Ectodermal cell (in vitro differentiated cells): Measurements from ENCODE around the gene ATN1.

Source experiments
- H3K27ac ChIP-seq: 2 replicates; pipeline ENCODE4 v1.7.0; 2013; ENCODE audit warnings: mild to moderate bottlenecking, low read depth, low read length; ENCODE audit not compliant: insufficient read depth, poor library complexity, severe bottlenecking
- H3K27me3 ChIP-seq: 2 replicates; pipeline ENCODE4 v1.7.0; 2013; ENCODE audit warnings: mild to moderate bottlenecking, low read length; ENCODE audit not compliant: insufficient read depth, control insufficient read depth, poor library complexity, severe bottlenecking
- H3K36me3 ChIP-seq: one replicate; pipeline ENCODE4 v1.7.0; 2013; ENCODE audit warnings: low read length; ENCODE audit not compliant: control insufficient read depth, insufficient read depth
- H3K4me1 ChIP-seq: one replicate; pipeline ENCODE4 v1.7.0; 2013; ENCODE audit warnings: low read length; ENCODE audit not compliant: control insufficient read depth, insufficient read depth
- H3K4me3 ChIP-seq: 2 replicates; pipeline ENCODE4 v1.7.0; 2013; ENCODE audit warnings: low read depth, low read length, control low read depth; ENCODE audit not compliant: insufficient read depth
- H3K9me3 ChIP-seq: 2 replicates; pipeline ENCODE4 v1.7.0; 2013; ENCODE audit warnings: mild to moderate bottlenecking, low read length, moderate library complexity; ENCODE audit not compliant: control insufficient read depth
- WGBS, 2 experiments: methylation state at CpG; one replicate each; pipeline ENCODE4 v1.1.7; 2013; ENCODE audit warnings: missing lambda C conversion rate in 2 of 2; 5-methylcytosine and 5-hydroxymethylcytosine counted together

The ATN1 gene

GRCh38 chr12:6952863-6953441 lies 25.2 kb downstream of the ATN1 start:
- H3K4me3 ChIP-seq = no peak overlapping the region
- no peaks in the 10 kb centered on the region for H3K27me3 ChIP-seq
- no peaks in the 10 kb centered on the region for H3K36me3 ChIP-seq
- 90 to 95% methylated on average over 15 of the region's 15 CpGs for WGBS, 2 experiments
- H3K27ac ChIP-seq = no peak overlapping the region
- H3K4me1 ChIP-seq = peaks cover 8% of the 10 kb centered on the region
- no peaks in the 10 kb centered on the region for H3K9me3 ChIP-seq

- Histone ChIP-seq H3K4me3 (no peak overlapping the region), H3K9me3 (no peaks in the 10 kb centered on the region), H3K4me1 (peaks cover 8% of the 10 kb centered on the region), H3K27me3 (no peaks in the 10 kb centered on the region), H3K36me3 (no peaks in the 10 kb centered on the region), H3K27ac (no peak overlapping the region)
- WGBS, 2 experiments = 77 to 80% methylated on average over 24 of the region's 24 CpGs
Measured at GRCh38 chr12:6953442-6954315, 25.9 kb downstream of the ATN1 start.

GRCh38 chr12:6954316-6955107 lies 26.8 kb downstream of the ATN1 start:
- Histone ChIP-seq H3K9me3 (no peaks in the 10 kb centered on the region), H3K4me1 (peaks cover 8% of the 10 kb centered on the region), H3K27ac (no peak overlapping the region), H3K27me3 (no peaks in the 10 kb centered on the region), H3K4me3 (no peak overlapping the region), H3K36me3 (no peaks in the 10 kb centered on the region)
- 91 to 92% methylated on average over 21 of the region's 21 CpGs for WGBS, 2 experiments

GRCh38 chr12:6955108-6956020 lies 27.6 kb downstream of the ATN1 start:
- no peaks in the 10 kb centered on the region for H3K27me3 ChIP-seq
- WGBS, 2 experiments = 94% methylated on average over 22 of the region's 22 CpGs
- H3K4me3 ChIP-seq = no peak overlapping the region
- H3K27ac ChIP-seq = no peak overlapping the region
- no peaks in the 10 kb centered on the region for H3K9me3 ChIP-seq
- H3K36me3 ChIP-seq = no peaks in the 10 kb centered on the region
- H3K4me1 ChIP-seq = peaks cover 8% of the 10 kb centered on the region

- H3K27ac ChIP-seq = no peak overlapping the region
- no peaks in the 10 kb centered on the region for H3K27me3 ChIP-seq
- no peaks in the 10 kb centered on the region for H3K36me3 ChIP-seq
- peaks cover 14% of the 10 kb centered on the region for H3K4me1 ChIP-seq
- H3K4me3 ChIP-seq = no peak overlapping the region
- 86 to 88% methylated on average over 28 of the region's 28 CpGs for WGBS, 2 experiments
- no peaks in the 10 kb centered on the region for H3K9me3 ChIP-seq
Measured at GRCh38 chr12:6956021-6956727, 28.4 kb downstream of the ATN1 start.

GRCh38 chr12:6957151-6957701 lies 29.5 kb downstream of the ATN1 start:
- H3K36me3 ChIP-seq = no peaks in the 10 kb centered on the region
- peaks cover 23% of the 10 kb centered on the region for H3K4me1 ChIP-seq
- no peaks in the 10 kb centered on the region for H3K27me3 ChIP-seq
- no peak overlapping the region for H3K27ac ChIP-seq
- H3K4me3 ChIP-seq = no peak overlapping the region
- no peaks in the 10 kb centered on the region for H3K9me3 ChIP-seq
- WGBS, 2 experiments = 94% methylated on average over 20 of the region's 20 CpGs

- 91 to 92% methylated on average over 28 of the region's 28 CpGs for WGBS, 2 experiments
- H3K27ac ChIP-seq = no peak overlapping the region
- no peaks in the 10 kb centered on the region for H3K9me3 ChIP-seq
- H3K4me3 ChIP-seq = no peak overlapping the region
- peaks cover 30% of the 10 kb centered on the region for H3K4me1 ChIP-seq
- H3K36me3 ChIP-seq = no peaks in the 10 kb centered on the region
- no peaks in the 10 kb centered on the region for H3K27me3 ChIP-seq
Measured at GRCh38 chr12:6957741-6958608, 30.2 kb downstream of the ATN1 start.

GRCh38 chr12:6958609-6959057 lies 30.9 kb downstream of the ATN1 start:
- no peaks in the 10 kb centered on the region for H3K36me3 ChIP-seq
- no peak overlapping the region for H3K4me3 ChIP-seq
- peaks cover 28% of the 10 kb centered on the region for H3K4me1 ChIP-seq
- WGBS, 2 experiments = 89 to 90% methylated on average over 10 of the region's 10 CpGs
- H3K27me3 ChIP-seq = no peaks in the 10 kb centered on the region
- no peak overlapping the region for H3K27ac ChIP-seq
- H3K9me3 ChIP-seq = no peaks in the 10 kb centered on the region
